OCI-LY1 (cell line): Measurements from ENCODE around the gene CBLC.

Source experiments
- H2AFZ ChIP-seq: fragments of 200-600 bp; sonication (generic), shearing (Covaris generic); 2 replicates; pipeline ENCODE4 v1.6.0; 2014; ENCODE audit warnings: antibody characterized with exemption, mild to moderate bottlenecking, low read length
- H3F3A ChIP-seq: fragments of 200-600 bp; sonication (generic), shearing (Covaris generic); 2 replicates; pipeline ENCODE4 v1.6.0; 2014; ENCODE audit warnings: mild to moderate bottlenecking, antibody characterized with exemption, low read length, moderate library complexity; ENCODE audit not compliant: insufficient read depth
- H3K27ac ChIP-seq: fragments of 200-600 bp; sonication (generic); 2 replicates; pipeline ENCODE4 v1.5.1; 2014; ENCODE audit warnings: low read length, mixed run types, mild to moderate bottlenecking, low read depth; ENCODE audit not compliant: poor library complexity, severe bottlenecking
- H3K27me3 ChIP-seq: fragments of 200-600 bp; sonication (generic); 2 replicates; pipeline ENCODE4 v1.6.0; 2014; ENCODE audit warnings: antibody characterized with exemption, mild to moderate bottlenecking, low read length, moderate library complexity; ENCODE audit not compliant: insufficient read depth
- H3K36me3 ChIP-seq: fragments of 200-600 bp; sonication (generic); 2 replicates; pipeline ENCODE4 v1.6.1; 2014; ENCODE audit warnings: mild to moderate bottlenecking, antibody characterized with exemption, low read length, moderate library complexity, mixed read lengths; ENCODE audit not compliant: insufficient read depth
- H3K4me1 ChIP-seq: fragments of 200-600 bp; sonication (generic); 2 replicates; pipeline ENCODE4 v1.5.1; 2014; ENCODE audit warnings: mild to moderate bottlenecking, low read length, moderate library complexity; ENCODE audit not compliant: insufficient read depth, severe bottlenecking
- H3K4me2 ChIP-seq: fragments of 200-600 bp; sonication (generic), shearing (Covaris generic); 2 replicates; pipeline ENCODE4 v1.6.1; 2014; ENCODE audit warnings: low read length
- H3K4me3 ChIP-seq: fragments of 200-600 bp; sonication (generic); 2 replicates; pipeline ENCODE4 v1.5.1; 2014; ENCODE audit warnings: low read length, low read depth, mild to moderate bottlenecking, mixed read lengths; ENCODE audit not compliant: poor library complexity, severe bottlenecking
- H3K79me2 ChIP-seq: fragments of 200-600 bp; shearing (Covaris generic); 2 replicates; pipeline ENCODE4 v1.6.1; 2016; ENCODE audit warnings: mixed run types, low read length, mixed read lengths; ENCODE audit not compliant: insufficient read depth
- H3K9ac ChIP-seq: fragments of 200-600 bp; sonication (generic), shearing (Covaris generic); 2 replicates; pipeline ENCODE4 v1.6.1; 2014; ENCODE audit warnings: mild to moderate bottlenecking, low read length, mixed read lengths
- H3K9me2 ChIP-seq: fragments of 200-600 bp; sonication (generic), shearing (Covaris generic); 2 replicates; pipeline ENCODE4 v1.6.1; 2014; ENCODE audit warnings: low read depth, mild to moderate bottlenecking, low read length, mixed read lengths
- H3K9me3 ChIP-seq: fragments of 200-600 bp; shearing (Covaris generic); 2 replicates; pipeline ENCODE4 v1.6.1; 2014; ENCODE audit warnings: low read length, mixed read lengths
- H4K20me1 ChIP-seq: fragments of 200-600 bp; sonication (generic), shearing (Covaris generic); 2 replicates; pipeline ENCODE4 v1.6.0; 2016; ENCODE audit warnings: mild to moderate bottlenecking, low read length; ENCODE audit not compliant: insufficient read depth
- EZH2 ChIP-seq: fragments of 200-600 bp; sonication (generic), shearing (Covaris generic); IDR thresholded peaks from 2 replicates; pipeline ENCODE4 v1.8.0; 2017; ENCODE audit warnings: borderline replicate concordance, mixed run types, mild to moderate bottlenecking, antibody characterized with exemption, low read length, moderate library complexity, mixed read lengths
- TF ChIP-seq, protein P1 (sequence below): fragments of 200-600 bp; sonication (generic), shearing (Covaris generic); IDR thresholded peaks from 2 replicates; pipeline ENCODE4 v1.5.1; 2017; ENCODE audit warnings: mild to moderate bottlenecking, antibody characterized with exemption, low read length, moderate library complexity, mixed read lengths

Gene CBLC

DNA sequence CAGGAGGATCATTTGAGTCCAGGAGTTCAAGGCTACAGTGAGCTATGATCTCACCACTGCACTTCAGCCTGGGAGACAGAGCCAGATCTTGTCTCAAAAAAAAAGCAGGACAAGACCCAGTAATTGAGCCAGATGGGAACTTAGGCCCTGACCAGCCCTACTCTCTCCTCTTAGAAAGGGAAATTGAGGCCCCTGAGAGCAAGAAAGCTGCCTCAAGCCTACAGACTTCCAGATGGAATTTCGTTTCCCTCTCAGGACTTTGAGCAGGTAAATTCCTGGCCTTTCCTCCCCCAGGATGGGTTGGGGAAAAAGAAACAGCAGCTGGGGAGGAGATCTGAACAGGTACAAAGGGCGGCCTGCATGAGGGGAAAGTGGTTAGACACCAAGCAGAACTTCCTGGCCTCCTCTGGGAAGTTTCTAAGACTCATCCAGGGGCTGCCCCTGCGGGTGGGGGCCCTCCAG lies 32.8 kb upstream of the CBLC start:
- Histone ChIP-seq H3K27ac (no peak overlapping the region), H3K79me2 (no peaks in the 10 kb centered on the region), H3K4me1 (peaks cover 27% of the 10 kb centered on the region), H3K9ac (no peak overlapping the region), H3K4me2 (no peak overlapping the region), H3F3A (no peaks in the 10 kb centered on the region), H4K20me1 (no peaks in the 10 kb centered on the region), H3K9me3 (no peaks in the 10 kb centered on the region), H2AFZ (no peak overlapping the region), H3K4me3 (no peak overlapping the region), H3K36me3 (no peaks in the 10 kb centered on the region), H3K27me3 (no peaks in the 10 kb centered on the region; the same call in 1 of the 2 replicates), H3K9me2 (no peaks in the 10 kb centered on the region)
- TF ChIP-seq, protein P1, sequence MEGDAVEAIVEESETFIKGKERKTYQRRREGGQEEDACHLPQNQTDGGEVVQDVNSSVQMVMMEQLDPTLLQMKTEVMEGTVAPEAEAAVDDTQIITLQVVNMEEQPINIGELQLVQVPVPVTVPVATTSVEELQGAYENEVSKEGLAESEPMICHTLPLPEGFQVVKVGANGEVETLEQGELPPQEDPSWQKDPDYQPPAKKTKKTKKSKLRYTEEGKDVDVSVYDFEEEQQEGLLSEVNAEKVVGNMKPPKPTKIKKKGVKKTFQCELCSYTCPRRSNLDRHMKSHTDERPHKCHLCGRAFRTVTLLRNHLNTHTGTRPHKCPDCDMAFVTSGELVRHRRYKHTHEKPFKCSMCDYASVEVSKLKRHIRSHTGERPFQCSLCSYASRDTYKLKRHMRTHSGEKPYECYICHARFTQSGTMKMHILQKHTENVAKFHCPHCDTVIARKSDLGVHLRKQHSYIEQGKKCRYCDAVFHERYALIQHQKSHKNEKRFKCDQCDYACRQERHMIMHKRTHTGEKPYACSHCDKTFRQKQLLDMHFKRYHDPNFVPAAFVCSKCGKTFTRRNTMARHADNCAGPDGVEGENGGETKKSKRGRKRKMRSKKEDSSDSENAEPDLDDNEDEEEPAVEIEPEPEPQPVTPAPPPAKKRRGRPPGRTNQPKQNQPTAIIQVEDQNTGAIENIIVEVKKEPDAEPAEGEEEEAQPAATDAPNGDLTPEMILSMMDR = no peak
- TF ChIP-seq EZH2 = no peak

DNA sequence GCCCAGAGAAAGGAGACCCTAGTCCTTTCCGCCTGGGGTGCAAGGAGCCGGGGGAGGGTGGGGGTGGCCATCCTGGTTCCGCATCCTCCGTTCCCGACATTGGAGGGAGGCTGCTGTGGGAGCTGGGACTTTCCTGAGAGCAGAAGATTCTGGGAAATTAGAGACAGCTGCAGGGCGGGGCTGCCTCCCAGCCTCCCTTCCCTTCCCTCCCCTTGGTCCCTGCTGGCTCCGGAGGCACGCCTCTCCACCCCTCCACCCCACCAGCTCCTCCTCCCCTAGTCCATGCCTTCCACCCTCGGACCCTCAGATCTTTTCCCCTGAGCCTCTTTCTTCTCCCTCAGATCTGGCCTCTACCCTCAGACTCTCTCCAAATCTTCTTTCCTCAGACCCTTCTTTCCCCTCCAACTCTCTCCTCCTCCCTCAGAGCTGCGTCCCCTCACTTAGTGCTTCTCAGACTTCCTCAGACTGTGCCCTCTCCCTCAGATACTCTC lies 32.3 kb upstream of the CBLC start:
- Histone ChIP-seq H3F3A (no peaks in the 10 kb centered on the region), H3K27me3 (no peaks in the 10 kb centered on the region; the same call in 1 of the 2 replicates), H3K4me1 (peaks cover 30% of the 10 kb centered on the region), H3K4me3 (no peak overlapping the region), H4K20me1 (no peaks in the 10 kb centered on the region), H3K27ac (no peak overlapping the region), H3K79me2 (no peaks in the 10 kb centered on the region), H3K36me3 (no peaks in the 10 kb centered on the region), H3K9ac (no peak overlapping the region), H2AFZ (no peak overlapping the region), H3K4me2 (no peak overlapping the region), H3K9me2 (no peaks in the 10 kb centered on the region), H3K9me3 (no peaks in the 10 kb centered on the region)
- TF ChIP-seq, protein P1 = no peak
- TF ChIP-seq EZH2 = no peak

DNA sequence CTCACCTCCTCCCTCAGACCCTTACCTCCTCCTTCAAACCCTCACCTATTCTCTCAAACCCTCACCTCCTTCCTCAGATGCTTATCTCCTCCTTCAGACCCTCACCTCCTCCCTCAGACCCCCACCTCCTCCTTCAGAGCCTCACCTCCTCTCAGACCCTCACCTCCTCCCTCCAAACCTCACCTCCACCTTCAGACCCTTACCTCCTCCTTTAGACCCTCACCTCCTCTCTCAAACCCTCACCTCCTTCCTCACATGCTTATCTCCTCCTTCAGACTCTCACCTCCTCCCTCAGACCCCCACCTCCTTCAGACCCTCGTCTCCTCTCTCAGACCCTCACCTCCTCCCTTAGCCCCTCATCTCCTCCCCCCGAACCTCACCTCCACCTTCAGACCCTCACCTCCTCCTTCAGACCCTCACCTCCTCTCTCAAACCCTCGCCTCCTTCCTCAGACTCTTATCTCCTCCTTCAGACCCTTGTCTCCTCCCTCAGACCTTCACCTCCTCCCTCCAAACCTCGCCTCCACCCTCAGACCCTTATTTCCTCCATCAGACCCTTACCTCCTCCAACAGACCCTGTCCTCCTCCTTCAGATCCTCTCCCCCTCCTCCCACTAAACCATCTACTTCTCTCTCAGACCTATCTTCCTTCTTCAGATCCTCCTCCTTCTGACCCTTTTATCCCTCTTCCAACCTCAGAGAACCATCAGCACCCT lies 31.6 kb upstream of the CBLC start:
- Histone ChIP-seq H3K4me1 (peaks cover 35% of the 10 kb centered on the region), H3K27me3 (no peaks in the 10 kb centered on the region; the same call in 1 of the 2 replicates), H3F3A (no peaks in the 10 kb centered on the region), H3K79me2 (no peaks in the 10 kb centered on the region), H3K9me2 (no peaks in the 10 kb centered on the region), H3K27ac (no peak overlapping the region), H3K9ac (no peak overlapping the region), H3K4me3 (no peak overlapping the region), H3K9me3 (no peaks in the 10 kb centered on the region), H4K20me1 (no peaks in the 10 kb centered on the region), H3K36me3 (peaks cover under 1% of the 10 kb centered on the region; the same call in 1 of the 2 replicates), H2AFZ (no peak overlapping the region), H3K4me2 (no peak overlapping the region)
- no peak for TF ChIP-seq EZH2
- TF ChIP-seq, protein P1 = no peak
